ENCODE measurements around the gene SNX4. TPM values are rescaled to one million over a fixed set of nuclear protein-coding genes. Genes with fewer than 3 reads are reported as not detected.

The SNX4 gene
- total RNA-seq, 1 donor from 2014 or later = 30.9 TPM

DNA sequence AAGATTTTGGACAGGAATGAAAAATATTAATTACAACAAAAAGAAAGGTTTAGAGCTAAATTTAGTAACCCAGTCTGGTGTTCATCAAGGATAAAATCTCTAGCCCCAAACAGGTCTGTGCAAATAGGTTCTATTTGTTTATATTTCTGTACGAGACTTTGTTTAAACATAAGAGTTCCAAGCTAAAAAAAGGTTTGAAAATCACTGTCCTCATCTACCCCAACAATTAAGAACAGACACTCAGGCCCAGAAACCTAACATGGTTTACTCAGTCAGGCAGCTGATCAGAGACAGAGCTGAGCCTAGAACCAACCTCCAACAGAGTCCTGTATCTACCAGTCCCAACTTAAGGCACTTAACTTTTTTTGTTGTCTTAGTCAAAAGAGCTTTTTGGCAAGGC is 49.3 kb downstream of the SNX4 start:
- no peak for DNase-seq (ENCODE audit: low spot score)
- peak; percentile 59 for ATAC-seq

DNA sequence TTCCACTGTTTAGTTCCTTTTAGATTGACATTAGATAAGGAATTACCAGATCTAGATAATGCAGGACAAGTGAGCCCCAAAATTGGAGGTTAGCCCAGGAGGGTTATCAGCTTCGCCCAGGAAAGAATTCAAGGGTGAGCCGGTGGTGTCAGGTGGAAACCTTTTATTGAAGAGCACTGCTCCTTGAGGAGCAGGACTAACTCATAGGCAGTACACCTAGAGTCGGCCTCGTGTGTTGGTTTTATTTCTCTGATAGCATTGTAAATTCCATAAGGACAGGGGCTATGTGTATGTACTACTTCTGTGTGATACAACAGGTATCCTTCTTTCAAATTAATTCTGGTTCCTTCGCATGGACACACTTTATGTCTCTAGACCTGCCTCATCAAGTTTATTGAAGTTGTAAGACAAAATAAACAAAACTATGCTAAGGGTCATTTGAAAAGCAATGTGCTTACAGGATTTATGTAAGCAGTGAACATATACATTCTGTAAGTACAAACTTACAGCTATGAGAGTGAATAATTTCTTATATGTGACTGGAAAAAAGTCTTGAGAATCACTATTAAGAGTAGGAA is 57.2 kb downstream of the SNX4 start:
- ATAC-seq (no peak), DNase-seq (ENCODE audit: low spot score) (no peak)

DNA sequence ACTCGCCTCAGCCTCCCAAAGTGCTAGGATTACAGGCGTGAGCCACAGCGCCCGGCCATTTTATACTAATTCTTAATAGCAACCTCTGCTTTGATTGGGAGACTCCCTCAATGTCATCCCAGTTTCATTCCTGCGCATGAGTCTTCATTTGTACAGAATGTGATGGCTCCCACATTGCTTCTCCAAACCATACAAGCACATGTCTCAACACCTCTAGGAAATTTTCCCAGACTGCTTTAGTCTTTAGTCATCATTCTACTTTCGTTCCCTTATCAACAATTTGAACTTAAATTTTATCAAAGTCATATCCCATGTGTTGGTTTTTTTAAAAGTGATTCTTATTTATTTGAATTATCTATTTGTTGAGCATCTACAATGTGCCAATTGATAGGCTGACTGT is 58.1 kb downstream of the SNX4 start:
- DNase-seq (ENCODE audit: low spot score) (no peak), ATAC-seq (no peak)

DNA sequence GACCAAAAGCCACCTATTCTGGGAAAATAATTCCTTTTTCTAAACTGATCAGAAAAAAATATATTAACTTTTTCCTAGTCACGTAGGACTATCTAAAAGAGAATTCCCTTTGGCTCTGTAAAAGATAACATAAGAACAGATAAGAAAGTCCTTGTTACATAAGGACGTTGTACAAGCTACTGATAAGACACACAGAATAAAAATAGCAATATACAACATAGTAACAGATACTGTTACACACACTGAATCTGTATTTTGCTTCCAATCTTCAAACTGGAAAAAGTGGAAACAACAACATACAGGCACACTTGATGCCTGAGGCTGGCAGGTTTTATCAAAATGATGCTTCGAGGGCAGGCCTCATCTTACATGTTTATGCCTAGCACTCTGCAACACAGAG is 59.8 kb downstream of the SNX4 start:
- ATAC-seq (no peak), DNase-seq (ENCODE audit: low spot score) (no peak)

DNA sequence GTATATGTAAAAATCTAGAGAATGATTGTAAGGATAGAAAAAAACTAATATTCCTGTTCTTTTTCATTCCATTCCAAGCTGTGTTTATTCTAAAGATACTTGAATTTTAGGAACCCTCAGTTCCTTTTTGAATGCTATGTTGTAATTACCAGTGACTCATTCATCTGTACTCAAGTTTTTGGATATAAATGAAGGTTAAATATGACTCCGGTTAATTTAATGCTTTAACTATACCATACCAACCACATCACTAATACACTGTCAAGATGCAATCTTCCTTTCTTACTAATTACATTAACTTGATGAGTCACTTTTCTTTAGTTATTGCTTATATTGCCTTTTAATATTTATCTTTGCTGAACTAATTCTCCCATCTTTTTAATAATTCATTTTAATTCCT is 76.1 kb downstream of the SNX4 start:
- ATAC-seq (no peak), DNase-seq (ENCODE audit: low spot score) (no peak)

DNA sequence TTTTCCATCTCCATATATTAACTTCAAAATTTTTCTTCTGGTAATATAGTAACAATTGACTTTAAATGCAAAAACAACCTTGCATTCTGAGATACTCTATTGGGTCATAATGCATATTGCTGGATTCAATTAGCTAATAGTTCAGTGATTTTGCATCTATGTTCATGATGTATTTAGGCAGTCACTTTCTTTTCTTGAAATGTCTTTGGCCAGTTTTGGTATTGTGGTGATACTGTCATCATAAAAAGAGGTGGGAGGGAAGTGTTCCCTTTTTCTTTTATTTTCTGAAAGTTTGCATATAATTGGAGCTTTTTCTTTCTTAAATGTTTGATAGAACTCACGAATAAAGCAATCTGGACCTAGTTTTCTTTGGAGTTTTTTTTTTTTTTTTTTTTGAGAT is 77.5 kb downstream of the SNX4 start:
- ATAC-seq (no peak), DNase-seq (ENCODE audit: low spot score) (no peak)

DNA sequence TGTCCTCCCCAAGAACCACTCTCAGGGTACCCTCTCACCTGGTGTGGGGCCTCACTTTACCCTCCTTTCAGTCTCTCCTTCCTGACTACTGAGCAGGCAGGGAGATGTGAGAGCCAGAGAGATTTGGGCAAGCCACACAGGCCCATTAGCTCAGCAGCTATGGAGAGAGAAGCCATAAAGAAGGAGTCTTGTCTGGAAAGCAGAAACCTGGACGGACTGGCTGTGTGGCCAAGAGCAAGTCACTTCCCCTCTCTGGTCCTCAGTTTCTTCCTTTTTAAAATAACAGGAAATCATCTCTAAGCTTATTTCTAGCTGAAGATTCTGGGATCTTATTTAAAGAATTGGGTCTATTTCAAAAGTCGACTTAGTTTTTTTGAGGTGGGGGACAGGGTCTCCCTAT is 79.0 kb downstream of the SNX4 start:
- ATAC-seq = no peak
- DNase-seq (ENCODE audit: low spot score) = no peak

DNA sequence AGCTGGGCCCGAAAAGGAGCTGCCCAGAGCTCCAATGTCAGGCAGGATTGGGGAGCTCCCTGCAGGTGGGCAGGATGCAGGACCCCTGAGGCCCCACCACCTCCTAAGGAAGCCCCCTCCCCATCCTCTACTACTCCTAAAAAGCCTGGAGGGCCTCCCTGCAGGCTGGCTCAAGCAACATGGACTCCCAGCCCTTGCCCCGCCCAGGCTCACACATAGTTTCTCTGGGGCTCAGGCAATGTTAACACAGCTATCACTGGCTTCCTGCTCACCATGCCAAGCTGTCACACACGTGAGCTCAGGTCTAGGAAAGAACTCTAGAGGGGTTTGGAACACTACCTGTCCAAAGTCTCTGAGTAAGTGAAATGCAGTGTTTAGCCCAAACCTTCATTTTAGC is 79.4 kb downstream of the SNX4 start:
- ATAC-seq (peak; percentile 80), DNase-seq (ENCODE audit: low spot score) (peak; percentile 80)

DNA sequence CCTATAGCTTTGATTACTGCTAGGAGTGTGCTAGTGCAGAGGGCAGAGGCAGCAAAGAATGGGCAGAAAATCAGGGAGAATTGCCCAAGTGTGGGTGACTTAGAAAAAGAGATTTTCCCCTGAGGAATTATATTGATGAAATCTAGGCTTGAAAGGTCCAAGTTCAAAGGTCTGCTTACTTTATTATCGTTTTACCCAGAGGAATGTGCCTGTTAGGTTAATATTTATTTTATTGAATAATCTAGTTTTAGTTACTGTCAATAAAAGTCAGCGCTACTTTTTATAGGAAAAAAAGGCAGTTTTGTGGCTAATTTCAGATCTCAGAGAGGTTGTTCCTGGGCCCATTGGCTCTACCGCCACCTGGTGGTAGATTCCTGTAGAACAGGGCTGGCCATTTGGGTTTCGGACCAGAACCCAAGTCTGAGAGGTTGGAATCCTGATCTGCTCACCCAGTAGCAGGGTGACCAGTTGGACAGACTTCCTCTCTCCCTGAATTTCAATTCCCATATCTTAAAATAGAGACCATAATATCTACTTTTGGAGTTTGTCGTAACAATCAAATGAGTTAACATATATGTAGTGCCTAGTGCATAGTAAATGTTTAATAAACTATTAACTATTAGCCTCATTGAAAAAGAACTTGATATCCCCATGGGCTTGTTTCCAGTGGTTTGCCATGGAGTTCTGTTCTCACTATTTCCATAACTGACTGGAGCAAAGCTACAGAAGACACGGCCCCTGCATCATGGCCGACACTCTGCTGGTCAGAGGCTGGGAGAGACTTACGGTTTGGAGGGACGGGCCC is 82.2 kb downstream of the SNX4 start:
- ATAC-seq (peak; percentile 88), DNase-seq (ENCODE audit: low spot score) (peak; percentile 86)

DNA sequence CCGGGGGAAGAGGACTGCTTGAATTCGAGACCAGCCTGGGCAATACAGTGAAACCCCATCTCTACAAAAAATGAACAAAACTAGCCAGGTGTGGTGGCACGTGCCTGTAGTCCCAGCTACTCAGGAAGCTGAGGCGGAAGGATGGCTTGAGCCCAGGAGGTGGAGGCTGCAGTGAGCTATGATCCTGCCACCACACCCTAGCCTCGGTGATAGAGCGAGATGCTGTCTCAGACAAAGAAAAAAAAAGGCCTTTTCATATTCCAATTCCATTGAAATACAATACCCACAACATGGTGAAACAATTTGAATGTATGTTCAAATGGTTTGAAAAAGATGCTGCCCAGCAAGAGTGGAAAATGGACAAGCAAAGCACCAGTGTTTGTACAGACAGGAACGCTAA is 83.1 kb downstream of the SNX4 start:
- no peak for ATAC-seq
- no peak for DNase-seq (ENCODE audit: low spot score)

DNA sequence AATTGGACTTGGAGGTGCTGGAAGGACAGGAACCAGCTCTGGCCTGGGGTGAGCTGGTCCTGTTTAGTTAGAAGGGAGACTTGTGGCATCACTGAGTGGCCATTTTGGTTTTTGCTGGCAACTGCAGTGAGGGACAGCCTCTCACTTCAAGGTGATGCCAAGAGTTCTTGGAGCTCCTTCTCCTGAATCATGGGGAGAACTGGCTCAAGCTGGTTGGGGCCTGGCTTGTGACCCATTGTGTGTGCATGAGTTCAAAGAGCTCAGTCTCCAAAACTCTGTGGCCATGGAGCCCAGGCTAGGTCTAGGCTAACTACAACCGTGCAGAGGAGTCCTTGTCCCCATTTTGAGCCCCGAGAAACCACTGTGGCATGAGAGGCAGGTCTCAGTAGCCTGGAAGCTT is 84.8 kb downstream of the SNX4 start:
- DNase-seq (ENCODE audit: low spot score) (no peak), ATAC-seq (no peak)

DNA sequence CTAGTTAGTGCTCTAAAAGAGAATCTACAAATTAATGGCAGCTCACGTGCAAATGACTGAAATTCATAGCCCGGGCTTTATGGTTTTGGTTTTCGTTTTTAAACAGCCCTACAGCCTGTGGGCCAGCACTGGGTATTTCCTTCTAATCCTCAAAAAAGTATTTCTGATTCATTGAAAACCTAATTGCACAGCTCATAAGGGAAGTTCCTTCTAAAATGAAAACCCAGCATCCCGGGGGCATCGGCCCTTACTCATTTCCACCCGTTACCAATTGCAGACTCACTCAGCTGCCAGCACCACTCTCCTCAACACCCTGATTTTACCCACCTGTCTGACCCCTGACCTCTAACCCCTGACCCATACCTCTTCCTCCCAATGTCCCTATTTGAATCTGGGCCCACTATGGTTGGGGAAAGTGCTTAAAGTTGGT is 85.4 kb downstream of the SNX4 start:
- no peak for DNase-seq (ENCODE audit: low spot score)
- ATAC-seq = no peak

DNA sequence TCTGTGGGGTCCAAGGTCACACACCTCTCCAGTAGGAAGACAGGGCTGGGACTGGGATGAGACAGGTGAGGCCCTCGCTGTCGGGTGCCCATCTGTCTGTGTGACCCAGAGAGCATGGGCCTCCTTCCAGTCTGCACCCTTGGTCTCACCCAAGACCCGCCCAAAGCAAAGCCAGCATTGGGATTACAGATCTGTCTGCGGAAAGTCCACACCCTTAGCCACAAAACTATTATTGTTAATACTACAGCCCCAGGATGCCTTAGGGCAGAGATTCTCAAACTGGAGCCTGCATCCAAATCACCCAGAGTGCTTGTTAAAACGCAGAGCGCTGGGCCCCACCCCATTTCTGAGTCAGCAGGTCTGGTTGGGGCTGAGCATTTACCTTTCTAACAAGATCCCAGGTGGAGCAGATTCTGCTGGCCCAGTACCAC is 86.4 kb downstream of the SNX4 start:
- no peak for DNase-seq (ENCODE audit: low spot score)
- no peak for ATAC-seq

DNA sequence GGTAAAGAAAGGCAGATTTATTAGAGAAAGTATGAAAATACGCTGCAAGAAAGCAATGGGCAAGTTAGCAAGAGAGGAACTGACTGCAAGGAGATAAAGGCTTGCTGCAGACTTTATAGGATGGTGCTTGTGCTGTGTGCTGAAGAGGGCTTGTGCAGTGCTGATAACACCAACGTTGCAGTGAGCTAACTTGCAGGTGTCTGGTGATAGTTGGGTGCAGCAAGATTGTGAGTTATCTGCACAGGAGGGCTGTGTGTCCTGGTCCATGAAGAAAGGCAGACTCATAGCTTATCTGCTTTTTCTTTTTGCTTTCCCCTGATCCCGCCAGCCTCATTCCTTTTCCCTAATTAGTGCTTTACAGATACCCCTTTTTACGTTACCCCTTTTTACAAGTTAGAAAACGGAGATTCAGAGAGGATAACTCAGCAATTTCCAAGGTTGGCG is 86.9 kb downstream of the SNX4 start:
- ATAC-seq (no peak), DNase-seq (ENCODE audit: low spot score) (no peak)

DNA sequence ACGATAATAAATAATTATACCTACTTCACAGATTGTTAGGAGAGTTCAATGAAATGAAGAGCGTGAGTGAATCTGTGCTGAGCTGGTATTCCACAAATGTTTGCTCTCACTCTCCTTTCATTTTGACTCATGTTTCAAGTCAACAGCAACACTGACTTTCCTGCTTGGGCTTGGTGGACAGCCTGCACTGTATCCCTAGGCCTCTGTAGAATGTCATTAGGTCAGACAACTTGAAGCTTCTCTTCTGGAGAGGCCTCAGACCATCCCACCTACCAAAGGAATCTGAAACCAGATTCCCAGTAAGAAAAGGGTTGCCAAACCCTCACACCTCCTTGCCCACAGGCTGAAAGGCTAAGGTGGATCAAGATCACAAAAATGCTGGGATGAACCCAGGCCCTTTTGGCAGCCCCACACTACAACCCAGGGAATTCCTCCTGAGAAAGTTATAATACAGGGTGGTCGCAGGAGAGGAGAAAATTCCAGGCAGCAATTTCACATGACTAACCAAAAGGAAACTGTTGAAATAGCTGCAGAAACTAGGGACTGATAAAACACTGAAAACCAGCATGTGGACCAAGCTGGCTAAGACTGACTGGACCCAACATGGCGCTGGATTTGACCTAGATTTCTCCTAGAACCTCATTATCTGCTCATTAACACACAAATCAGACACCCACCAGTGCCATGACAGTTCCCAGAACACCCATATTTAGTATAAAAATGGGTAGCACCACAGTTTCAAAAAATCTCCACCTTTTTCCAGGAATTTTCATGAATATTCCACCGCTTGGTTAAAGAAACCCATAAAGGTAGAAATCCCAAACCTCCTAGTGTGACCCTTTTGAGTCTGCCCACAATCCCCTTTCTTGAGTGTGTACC is 87.9 kb downstream of the SNX4 start:
- ATAC-seq (no peak), DNase-seq (ENCODE audit: low spot score) (no peak)

DNA sequence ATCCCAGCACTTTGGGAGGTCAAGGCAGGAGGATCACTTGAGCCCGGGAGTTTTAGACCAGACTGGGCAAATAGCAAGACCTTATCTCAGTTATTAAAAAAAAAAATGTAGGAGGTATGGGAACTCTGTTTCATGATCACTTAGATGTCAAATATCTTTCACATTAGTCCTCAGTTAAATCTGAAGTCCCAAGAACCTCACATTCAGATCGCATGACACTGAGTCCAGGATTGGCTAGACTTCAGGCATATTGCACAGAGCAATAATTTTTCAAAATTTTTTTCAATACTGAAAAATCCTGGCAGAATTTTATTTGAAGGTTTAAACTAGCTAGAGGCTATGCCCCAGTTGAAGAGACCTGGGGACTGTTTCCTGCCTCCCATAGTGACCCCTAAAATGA is 88.6 kb downstream of the SNX4 start:
- DNase-seq (ENCODE audit: low spot score) (no peak), ATAC-seq (no peak)

DNA sequence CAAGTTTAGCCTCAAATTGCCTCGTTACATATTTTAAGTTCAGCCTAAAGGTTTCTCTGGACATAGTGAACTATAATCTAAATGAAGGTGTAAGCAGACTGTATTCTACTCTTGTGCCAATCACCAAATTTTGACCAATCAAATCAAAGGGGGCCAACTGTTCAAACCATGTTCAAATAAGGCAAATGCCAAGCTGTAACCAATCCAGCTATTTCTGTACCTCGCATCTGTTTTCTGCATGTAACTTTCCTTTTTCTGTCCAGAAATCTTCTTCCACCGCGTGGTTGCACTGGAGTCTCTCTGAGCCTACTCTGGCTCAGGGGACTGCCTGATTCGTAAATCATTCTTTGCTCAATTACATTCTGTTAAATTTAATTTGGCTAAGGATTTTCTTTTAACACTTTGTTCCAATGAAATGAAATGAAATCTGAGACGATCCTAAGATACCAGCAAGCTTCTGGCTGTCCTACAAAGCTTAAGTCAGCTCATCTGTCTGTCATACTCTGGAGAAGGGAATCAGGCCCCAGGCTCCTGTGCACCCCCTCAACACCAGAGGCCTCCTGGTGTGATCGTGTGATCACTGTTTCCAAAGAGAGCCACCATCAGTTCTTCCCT is 91.7 kb downstream of the SNX4 start:
- no peak for DNase-seq (ENCODE audit: low spot score)
- no peak for ATAC-seq

DNA sequence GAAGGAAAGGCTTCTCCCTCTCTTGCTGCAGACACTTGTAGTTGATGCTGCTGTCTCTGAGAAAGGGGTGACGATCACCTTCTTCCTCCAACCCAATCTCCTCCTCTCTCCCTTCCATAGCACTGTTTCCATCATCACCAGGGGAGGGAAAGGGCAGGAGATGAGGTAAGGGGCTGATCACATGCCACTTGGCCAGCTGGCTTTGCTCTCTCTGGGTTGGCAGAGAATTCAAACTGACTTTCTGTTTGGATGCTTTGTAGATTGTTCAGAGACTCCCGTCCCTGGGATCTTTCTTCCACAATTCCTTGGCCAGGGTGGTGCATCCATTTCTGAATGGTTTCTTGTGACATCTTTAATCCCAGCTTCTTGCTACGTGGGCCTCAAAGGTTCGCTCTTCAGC is 101.7 kb downstream of the SNX4 start:
- DNase-seq (ENCODE audit: low spot score) (no peak), ATAC-seq (no peak)

DNA sequence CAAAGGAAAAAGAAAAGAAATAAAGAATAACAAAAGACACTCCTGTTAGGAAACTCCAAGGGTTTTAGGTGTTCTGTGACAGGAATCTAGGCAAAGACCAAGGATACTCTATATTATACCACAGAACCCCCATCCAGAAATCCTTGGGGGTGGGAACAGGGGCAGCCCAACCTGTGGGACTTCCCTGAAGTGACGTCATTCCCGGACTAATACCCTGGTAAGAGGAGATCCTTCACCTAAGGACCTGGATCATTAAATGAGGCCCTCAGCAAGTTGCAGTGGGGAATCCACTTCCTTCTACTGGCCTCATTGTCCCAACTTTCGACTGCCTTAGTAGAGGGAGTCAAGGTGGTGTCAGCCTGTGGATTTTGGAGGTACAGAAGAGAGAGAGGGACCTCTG is 103.8 kb downstream of the SNX4 start:
- ATAC-seq (no peak), DNase-seq (ENCODE audit: low spot score) (no peak)

DNA sequence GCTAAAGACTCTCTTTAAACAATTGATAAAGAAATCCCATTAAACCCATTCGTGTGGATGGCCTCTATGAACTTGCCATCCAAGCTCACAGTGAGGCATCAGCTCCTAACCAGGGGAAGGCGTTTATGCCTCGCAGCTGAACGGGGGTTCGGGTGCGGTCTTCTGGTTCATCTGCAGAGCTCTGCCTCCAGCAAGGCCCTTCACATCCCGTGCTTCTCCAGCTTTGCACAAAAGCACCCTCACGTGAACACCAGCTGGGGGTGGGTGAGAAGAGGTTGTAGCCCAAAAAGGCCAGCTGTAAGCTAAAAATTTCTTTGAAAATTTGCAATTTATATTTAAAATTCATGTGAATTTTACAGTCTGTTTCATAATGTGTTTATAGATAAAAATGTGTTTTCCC is 105.3 kb downstream of the SNX4 start:
- DNase-seq (ENCODE audit: low spot score) = no peak
- no peak for ATAC-seq

DNA sequence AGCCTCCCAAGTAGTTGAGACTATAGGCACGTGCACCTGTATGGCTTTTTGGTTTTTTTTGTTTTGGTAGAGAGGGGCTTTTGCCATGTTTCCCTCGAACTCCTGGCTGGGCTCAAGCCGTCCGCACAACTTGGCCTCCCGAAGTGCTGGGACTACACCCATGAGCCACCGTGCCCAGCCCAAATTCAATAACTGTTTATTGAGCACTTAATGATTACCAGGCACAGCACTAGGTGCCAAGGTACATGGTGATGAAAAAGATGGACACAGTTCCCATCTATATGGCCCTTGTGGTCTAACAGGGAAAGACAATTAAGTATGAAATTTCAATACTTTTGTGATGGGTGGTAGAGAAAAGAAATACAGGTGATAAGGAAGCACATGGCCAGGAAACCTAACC is 109.1 kb downstream of the SNX4 start:
- ATAC-seq = peak; percentile 49
- DNase-seq (ENCODE audit: low spot score) = no peak
